ENCODE measurements around the gene INPP5D.
"Not testable (repeated sequence)": the region's sequence is repeated elsewhere in the genome, so short reads cannot be mapped to it uniquely, and the experiment has no call there.

The INPP5D gene

GRCh38 chr2:233059797-233060500 lies at the start of gene INPP5D:
Gene INPP5D (plus strand): TSS chr2:233060342. CDS start chr2:233060479, 137 bp downstream.
- H3K36me3 Mint-ChIP-seq = peaks cover 36 to 42% of the 10 kb centered on the region in 2 donors
- H3K27ac Mint-ChIP-seq = peak within 1 kb of the TSS; percentile 99
- peak; percentile 85 for DNase-seq

GRCh38 chr2:233010569-233011267 lies 49.4 kb upstream of the INPP5D start:
- H3K9me3 Mint-ChIP-seq = peaks cover 7 to 10% of the 10 kb centered on the region in 2 donors
- peaks cover 17 to 34% of the 10 kb centered on the region in 2 donors for H3K27me3 Mint-ChIP-seq
- H3K4me1 Mint-ChIP-seq = peaks cover 12 to 18% of the 10 kb centered on the region in 2 donors
- no peak for ATAC-seq (replicated peaks)
- H3K4me3 Mint-ChIP-seq = no peak overlapping the region
- H3K27ac Mint-ChIP-seq = peak overlapping the region; percentile 60
- no peak for DNase-seq
- peaks cover 2 to 5% of the 10 kb centered on the region in 2 donors for H3K36me3 Mint-ChIP-seq

More at GRCh38 chr2:233059797-233060500, at the start of gene INPP5D:
- peak; percentile 69 to 71 for ATAC-seq (replicated peaks)
- no peaks in the 10 kb centered on the region for H3K9me3 Mint-ChIP-seq
- no peaks in the 10 kb centered on the region for H3K27me3 Mint-ChIP-seq
- H3K4me1 Mint-ChIP-seq = peaks cover 34 to 49% of the 10 kb centered on the region in 2 donors
- peak within 1 kb of the TSS; percentile 98 to 99 for H3K4me3 Mint-ChIP-seq

GRCh38 chr2:233011268-233011650 lies 48.9 kb upstream of the INPP5D start:
- peak overlapping the region; percentile 60 for H3K27ac Mint-ChIP-seq
- no peak for ATAC-seq (replicated peaks)
- no peak overlapping the region for H3K4me3 Mint-ChIP-seq
- peaks cover 17 to 28% of the 10 kb centered on the region in 2 donors for H3K27me3 Mint-ChIP-seq
- no peak for DNase-seq
- H3K9me3 Mint-ChIP-seq = peaks cover 7 to 10% of the 10 kb centered on the region in 2 donors
- peaks cover 2 to 5% of the 10 kb centered on the region in 2 donors for H3K36me3 Mint-ChIP-seq
- peaks cover 12 to 18% of the 10 kb centered on the region in 2 donors for H3K4me1 Mint-ChIP-seq

- Mint-ChIP-seq H3K27me3 (peaks cover 17 to 24% of the 10 kb centered on the region in 2 donors), H3K4me3 (no peak overlapping the region), H3K9me3 (peaks cover 7 to 10% of the 10 kb centered on the region in 2 donors), H3K4me1 (peaks cover 12 to 18% of the 10 kb centered on the region in 2 donors), H3K27ac (peak overlapping the region; percentile 60), H3K36me3 (peaks cover 2 to 5% of the 10 kb centered on the region in 2 donors)
- peak; percentile 49 to 75 for ATAC-seq (replicated peaks)
- peak; percentile 15 for DNase-seq
Observed at GRCh38 chr2:233011702-233012131, 48.4 kb upstream of the INPP5D start.

GRCh38 chr2:233012301-233012971 lies 47.7 kb upstream of the INPP5D start:
- DNase-seq = no peak

GRCh38 chr2:233013027-233013461 lies 47.1 kb upstream of the INPP5D start, which contains the start of gene NGEF:
Gene NGEF (minus strand): TSS chr2:233013256. CDS start chr2:232974890, 38,366 bp downstream.
- Mint-ChIP-seq H3K27ac (no peak within 1 kb of the TSS), H3K36me3 (peaks cover 2 to 5% of the 10 kb centered on the region in 2 donors), H3K27me3 (peaks cover 17 to 20% of the 10 kb centered on the region in 2 donors), H3K9me3 (peaks cover 7 to 10% of the 10 kb centered on the region in 2 donors), H3K4me1 (peaks cover 12 to 18% of the 10 kb centered on the region in 2 donors), H3K4me3 (no peak within 1 kb of the TSS)
- no peak for DNase-seq
- ATAC-seq (replicated peaks) = no peak

More at GRCh38 chr2:233012301-233012971, 47.7 kb upstream of the INPP5D start:
- Mint-ChIP-seq H3K4me1 (peaks cover 12 to 18% of the 10 kb centered on the region in 2 donors), H3K36me3 (peaks cover 2 to 5% of the 10 kb centered on the region in 2 donors), H3K27me3 (peaks cover 17 to 22% of the 10 kb centered on the region in 2 donors), H3K27ac (no peak overlapping the region), H3K4me3 (no peak overlapping the region), H3K9me3 (peaks cover 7 to 10% of the 10 kb centered on the region in 2 donors)
- ATAC-seq (replicated peaks) = peak; percentile 16 to 35

- Mint-ChIP-seq H3K36me3 (peaks cover 2 to 5% of the 10 kb centered on the region in 2 donors), H3K9me3 (peaks cover 7 to 10% of the 10 kb centered on the region in 2 donors), H3K27me3 (peaks cover 17% of the 10 kb centered on the region in 2 donors), H3K4me1 (peaks cover 12 to 18% of the 10 kb centered on the region in 2 donors), H3K4me3 (no peak overlapping the region), H3K27ac (no peak overlapping the region)
- no peak for ATAC-seq (replicated peaks)
- DNase-seq = no peak
Observed at GRCh38 chr2:233013650-233014049, 46.5 kb upstream of the INPP5D start.

GRCh38 chr2:233015019-233015645 lies 45.0 kb upstream of the INPP5D start:
- Mint-ChIP-seq H3K27ac (no peak overlapping the region), H3K27me3 (peaks cover 17% of the 10 kb centered on the region in 2 donors), H3K4me1 (peaks cover 12 to 18% of the 10 kb centered on the region in 2 donors), H3K36me3 (peaks cover 2 to 5% of the 10 kb centered on the region in 2 donors), H3K4me3 (no peak overlapping the region), H3K9me3 (peaks cover 7 to 10% of the 10 kb centered on the region in 2 donors)
- no peak for DNase-seq
- ATAC-seq (replicated peaks) = no peak

GRCh38 chr2:233017947-233018346 lies 42.2 kb upstream of the INPP5D start:
- no peak overlapping the region for H3K4me3 Mint-ChIP-seq
- H3K9me3 Mint-ChIP-seq = peaks cover 7 to 10% of the 10 kb centered on the region in 2 donors
- H3K36me3 Mint-ChIP-seq = peaks cover 2 to 5% of the 10 kb centered on the region in 2 donors
- H3K27me3 Mint-ChIP-seq = peaks cover 7 to 13% of the 10 kb centered on the region in 2 donors
- ATAC-seq (replicated peaks) = no peak
- peaks cover 0 to 1% of the 10 kb centered on the region in 2 donors for H3K4me1 Mint-ChIP-seq
- DNase-seq = no peak
- H3K27ac Mint-ChIP-seq = no peak overlapping the region

- H3K36me3 Mint-ChIP-seq; H3K27ac Mint-ChIP-seq; ATAC-seq (replicated peaks); DNase-seq; H3K4me3 Mint-ChIP-seq; H3K4me1 Mint-ChIP-seq: not testable (repeated sequence)
- Mint-ChIP-seq H3K9me3 (peaks cover 7 to 10% of the 10 kb centered on the region in 2 donors), H3K27me3 (peaks cover 10 to 15% of the 10 kb centered on the region in 2 donors)
Observed at GRCh38 chr2:233019610-233020009, 40.5 kb upstream of the INPP5D start.

GRCh38 chr2:233020454-233020853 lies 39.7 kb upstream of the INPP5D start:
- DNase-seq = no peak
- H3K4me1 Mint-ChIP-seq = no peaks in the 10 kb centered on the region
- peaks cover 5 to 11% of the 10 kb centered on the region in 2 donors for H3K27me3 Mint-ChIP-seq
- H3K9me3 Mint-ChIP-seq = peaks cover 1 to 2% of the 10 kb centered on the region in 2 donors
- no peak overlapping the region for H3K27ac Mint-ChIP-seq
- H3K4me3 Mint-ChIP-seq = no peak overlapping the region
- no peak for ATAC-seq (replicated peaks)
- H3K36me3 Mint-ChIP-seq = peaks cover under 1 to 1% of the 10 kb centered on the region in 2 donors

GRCh38 chr2:233021771-233022170 lies 38.4 kb upstream of the INPP5D start:
- ATAC-seq (replicated peaks) (no peak), DNase-seq (no peak)
- peaks cover 3 to 8% of the 10 kb centered on the region in 2 donors for H3K27me3 Mint-ChIP-seq
- H3K27ac Mint-ChIP-seq = no peak overlapping the region
- no peaks in the 10 kb centered on the region for H3K36me3 Mint-ChIP-seq
- no peaks in the 10 kb centered on the region for H3K4me1 Mint-ChIP-seq
- no peak overlapping the region for H3K4me3 Mint-ChIP-seq
- H3K9me3 Mint-ChIP-seq = no peaks in the 10 kb centered on the region

GRCh38 chr2:233022561-233022960 lies 37.6 kb upstream of the INPP5D start:
- no peaks in the 10 kb centered on the region for H3K36me3 Mint-ChIP-seq
- DNase-seq = no peak
- ATAC-seq (replicated peaks) = no peak
- no peak overlapping the region for H3K27ac Mint-ChIP-seq
- H3K4me3 Mint-ChIP-seq = no peak overlapping the region
- no peaks in the 10 kb centered on the region for H3K9me3 Mint-ChIP-seq
- no peaks in the 10 kb centered on the region for H3K4me1 Mint-ChIP-seq
- H3K27me3 Mint-ChIP-seq = peaks cover 3 to 8% of the 10 kb centered on the region in 2 donors
